Measurements from ENCODE around the gene RRBP1.

RRBP1 gene, protein sequence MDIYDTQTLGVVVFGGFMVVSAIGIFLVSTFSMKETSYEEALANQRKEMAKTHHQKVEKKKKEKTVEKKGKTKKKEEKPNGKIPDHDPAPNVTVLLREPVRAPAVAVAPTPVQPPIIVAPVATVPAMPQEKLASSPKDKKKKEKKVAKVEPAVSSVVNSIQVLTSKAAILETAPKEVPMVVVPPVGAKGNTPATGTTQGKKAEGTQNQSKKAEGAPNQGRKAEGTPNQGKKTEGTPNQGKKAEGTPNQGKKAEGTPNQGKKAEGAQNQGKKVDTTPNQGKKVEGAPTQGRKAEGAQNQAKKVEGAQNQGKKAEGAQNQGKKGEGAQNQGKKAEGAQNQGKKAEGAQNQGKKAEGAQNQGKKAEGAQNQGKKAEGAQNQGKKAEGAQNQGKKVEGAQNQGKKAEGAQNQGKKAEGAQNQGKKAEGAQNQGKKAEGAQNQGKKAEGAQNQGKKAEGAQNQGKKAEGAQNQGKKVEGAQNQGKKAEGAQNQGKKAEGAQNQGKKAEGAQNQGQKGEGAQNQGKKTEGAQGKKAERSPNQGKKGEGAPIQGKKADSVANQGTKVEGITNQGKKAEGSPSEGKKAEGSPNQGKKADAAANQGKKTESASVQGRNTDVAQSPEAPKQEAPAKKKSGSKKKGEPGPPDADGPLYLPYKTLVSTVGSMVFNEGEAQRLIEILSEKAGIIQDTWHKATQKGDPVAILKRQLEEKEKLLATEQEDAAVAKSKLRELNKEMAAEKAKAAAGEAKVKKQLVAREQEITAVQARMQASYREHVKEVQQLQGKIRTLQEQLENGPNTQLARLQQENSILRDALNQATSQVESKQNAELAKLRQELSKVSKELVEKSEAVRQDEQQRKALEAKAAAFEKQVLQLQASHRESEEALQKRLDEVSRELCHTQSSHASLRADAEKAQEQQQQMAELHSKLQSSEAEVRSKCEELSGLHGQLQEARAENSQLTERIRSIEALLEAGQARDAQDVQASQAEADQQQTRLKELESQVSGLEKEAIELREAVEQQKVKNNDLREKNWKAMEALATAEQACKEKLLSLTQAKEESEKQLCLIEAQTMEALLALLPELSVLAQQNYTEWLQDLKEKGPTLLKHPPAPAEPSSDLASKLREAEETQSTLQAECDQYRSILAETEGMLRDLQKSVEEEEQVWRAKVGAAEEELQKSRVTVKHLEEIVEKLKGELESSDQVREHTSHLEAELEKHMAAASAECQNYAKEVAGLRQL (N-terminal part only)

DNA sequence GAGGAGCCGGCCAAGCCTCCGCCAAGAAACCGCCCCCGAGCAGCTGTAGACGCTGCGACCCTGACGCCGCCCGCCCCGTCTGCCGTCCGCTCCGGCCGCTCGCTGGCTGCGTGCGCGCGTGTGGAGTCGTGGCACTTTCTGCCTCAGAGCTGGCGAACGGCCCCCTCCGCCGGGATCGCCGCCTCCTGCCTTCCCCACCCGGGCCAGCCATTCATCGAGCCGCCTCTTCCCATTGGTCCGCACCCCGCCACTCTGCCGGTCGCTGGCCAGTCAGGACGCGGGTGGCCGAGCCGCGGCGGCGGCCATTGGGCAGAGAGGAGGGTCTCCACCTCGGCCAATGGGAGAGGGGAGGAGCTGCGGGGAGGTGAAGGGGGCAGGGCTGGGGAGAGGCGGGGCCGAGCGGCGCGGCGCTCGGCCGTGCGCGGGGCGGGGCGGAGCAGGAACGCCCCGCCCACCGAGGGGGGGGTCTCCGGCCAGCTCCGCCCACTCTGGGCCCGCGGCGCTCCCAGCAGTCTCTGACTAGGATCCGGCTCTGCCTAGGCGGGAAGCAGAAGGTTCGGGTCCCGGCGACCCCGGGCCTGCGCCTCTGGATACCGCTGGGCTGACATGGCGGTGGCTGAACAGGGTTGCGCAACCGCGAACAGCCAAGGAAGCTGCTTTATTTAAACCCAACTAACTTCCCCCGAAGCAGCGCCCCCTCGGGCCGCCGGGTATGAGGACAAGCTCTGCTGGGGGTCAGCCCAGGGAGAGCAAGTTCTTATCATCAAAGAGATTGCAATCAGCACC lies at the start of gene RRBP1:
TSS of gene RRBP1 (minus strand) at position 140 of the 786 bp plus-strand sequence. CDS start 21,735 bp downstream, outside the sequence.
- peak; percentile 98 to 99 for DNase-seq

DNA sequence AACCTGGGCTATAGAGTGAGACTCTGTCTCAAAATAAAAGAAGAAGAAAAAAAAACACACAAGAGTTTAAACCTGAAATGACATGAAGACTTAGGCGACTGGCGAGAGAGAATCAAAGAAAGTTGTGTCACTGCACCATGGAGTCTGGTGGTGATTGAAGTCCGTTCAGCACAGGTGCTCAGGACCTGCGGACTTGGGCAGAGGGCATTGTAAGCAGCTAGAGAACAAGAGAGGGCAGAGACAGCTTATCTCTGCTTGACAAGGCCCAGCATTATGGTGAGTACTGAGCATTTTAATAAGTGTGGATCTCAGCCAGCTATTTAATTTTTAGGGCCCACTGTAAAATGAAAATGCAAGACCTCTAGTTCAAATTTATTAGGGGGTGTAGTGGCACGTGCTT lies 49.2 kb upstream of the RRBP1 start:
- no peak for DNase-seq

DNA sequence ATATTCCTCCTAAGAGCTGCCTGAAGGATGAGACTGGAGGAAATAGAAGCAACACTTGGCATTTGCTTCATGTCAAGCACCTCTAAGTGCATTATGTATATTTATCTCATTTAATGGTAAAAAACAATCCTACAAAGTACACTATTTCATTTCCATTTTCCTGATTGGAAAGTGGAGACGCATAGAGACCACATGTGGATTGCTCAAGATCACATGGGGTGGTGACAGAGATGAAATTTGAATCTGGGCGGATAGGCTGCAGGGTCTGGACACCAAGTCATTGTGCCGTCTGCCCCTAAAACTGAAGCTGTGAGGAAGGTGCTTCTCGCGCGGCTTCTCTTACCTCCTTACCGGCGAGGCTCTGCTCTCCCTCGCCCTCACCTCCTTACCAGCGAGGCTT lies 48.0 kb upstream of the RRBP1 start:
- DNase-seq = no peak

DNA sequence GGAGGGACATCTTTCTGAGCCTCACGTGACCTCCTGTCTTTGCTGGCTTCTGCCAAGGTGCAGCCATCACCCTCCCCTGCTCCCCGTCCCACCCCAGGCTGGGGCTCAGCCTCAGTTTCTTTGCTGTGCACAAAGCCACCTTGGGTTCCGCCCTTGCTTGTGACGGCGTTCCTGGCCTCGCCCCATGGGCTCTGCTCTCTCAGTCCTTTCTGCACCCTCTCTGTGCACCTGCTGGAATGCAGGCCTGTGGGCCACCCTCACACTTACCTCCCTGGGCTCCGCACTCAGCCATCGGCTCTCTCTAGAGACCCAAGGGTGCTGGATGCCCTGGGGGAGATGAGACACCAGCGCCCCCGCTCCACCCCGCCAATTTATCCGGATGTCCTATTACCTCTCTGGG lies 46.0 kb upstream of the RRBP1 start:
- DNase-seq = no peak

DNA sequence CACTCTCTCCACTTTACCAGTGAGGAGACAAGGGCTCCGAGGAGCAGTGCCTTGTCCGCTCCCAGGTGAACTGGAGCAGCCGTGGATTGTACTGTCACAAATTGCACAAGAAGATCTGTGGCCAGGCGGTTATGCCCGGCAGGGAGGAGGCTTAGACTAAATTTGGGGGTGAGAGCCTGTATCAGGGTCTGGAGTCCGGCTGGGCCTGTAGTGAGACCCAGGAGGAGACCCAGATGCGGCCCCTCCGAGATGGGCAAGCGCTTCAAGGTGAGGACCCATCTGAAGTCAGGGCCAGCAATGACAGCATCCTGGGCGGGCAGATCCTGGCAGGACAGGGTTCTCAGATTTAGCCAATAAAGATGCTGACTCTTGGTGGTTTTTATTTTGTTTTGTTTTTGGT lies 45.3 kb upstream of the RRBP1 start:
- DNase-seq = no peak

DNA sequence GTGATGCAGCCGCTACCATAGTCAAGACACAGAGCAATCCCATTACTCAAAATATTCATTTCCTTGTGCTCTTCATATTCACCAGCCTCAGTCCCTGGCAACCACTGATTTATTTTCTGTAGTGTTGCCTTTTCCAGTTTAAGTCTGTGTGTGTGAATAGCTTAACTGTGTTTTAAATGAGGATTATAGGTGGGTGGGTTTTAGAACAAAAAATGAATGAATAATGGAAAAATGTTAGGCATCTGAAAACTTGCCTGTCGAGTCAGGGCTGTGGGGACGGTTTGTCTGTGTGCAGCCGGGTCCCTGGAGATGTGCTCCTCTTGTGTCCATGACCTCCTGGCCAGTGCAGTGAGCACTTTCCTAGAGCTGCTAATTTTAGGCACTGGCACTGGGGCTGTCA lies 44.9 kb upstream of the RRBP1 start:
- no peak for DNase-seq

DNA sequence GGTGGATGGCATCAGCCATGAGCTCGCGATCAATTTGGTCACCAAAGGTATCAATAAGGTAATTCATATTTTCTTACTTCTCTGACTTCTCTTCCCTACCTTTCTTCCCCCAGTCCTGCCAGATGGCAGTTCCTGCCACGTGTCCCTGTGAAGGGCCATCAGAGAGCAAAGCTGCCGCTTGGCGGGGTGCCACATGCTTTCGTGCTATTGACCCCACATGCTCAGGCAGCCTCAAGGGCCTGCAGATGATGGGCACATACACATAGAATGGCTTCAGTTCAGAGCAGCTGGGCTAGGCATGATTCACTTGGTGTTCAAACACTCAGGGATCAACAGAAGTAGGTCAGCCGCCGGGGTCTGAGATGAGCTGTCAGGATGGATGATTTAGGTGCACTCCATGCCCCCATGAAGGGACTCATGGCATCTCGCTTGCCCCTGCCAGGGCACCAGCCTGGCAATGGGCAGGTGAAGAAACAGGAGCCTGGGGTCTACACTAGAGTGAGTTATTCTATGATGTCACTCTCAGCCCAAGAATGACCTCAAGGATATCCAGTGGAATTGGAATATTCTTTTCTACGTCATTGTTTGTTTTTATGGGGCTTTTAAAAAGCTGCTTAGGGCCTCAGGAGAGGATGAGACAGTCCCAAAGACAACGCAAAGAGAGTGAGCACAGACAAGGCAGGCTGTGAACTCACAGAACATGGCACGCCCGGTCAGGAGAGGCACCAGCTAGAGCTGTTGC lies 43.2 kb upstream of the RRBP1 start:
- no peak for DNase-seq

DNA sequence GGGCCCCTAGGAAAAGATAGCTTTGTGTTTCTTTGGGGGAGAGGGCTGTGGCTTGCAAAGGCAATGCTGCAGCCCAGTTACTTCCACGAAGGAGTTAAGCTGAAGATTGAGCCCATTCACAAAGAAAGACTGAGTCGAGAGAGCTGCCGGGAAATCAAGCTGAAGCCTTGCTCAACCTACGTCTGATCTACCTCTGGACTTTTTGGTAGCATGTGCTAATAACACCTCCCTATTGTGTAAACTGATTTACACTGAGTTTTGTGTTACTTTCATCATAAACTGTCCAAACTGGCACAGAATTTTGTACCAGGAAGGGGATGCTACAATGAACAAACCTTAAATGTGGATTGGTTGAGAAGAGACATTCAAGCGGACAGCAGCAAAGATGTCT lies 41.3 kb upstream of the RRBP1 start:
- DNase-seq = no peak

DNA sequence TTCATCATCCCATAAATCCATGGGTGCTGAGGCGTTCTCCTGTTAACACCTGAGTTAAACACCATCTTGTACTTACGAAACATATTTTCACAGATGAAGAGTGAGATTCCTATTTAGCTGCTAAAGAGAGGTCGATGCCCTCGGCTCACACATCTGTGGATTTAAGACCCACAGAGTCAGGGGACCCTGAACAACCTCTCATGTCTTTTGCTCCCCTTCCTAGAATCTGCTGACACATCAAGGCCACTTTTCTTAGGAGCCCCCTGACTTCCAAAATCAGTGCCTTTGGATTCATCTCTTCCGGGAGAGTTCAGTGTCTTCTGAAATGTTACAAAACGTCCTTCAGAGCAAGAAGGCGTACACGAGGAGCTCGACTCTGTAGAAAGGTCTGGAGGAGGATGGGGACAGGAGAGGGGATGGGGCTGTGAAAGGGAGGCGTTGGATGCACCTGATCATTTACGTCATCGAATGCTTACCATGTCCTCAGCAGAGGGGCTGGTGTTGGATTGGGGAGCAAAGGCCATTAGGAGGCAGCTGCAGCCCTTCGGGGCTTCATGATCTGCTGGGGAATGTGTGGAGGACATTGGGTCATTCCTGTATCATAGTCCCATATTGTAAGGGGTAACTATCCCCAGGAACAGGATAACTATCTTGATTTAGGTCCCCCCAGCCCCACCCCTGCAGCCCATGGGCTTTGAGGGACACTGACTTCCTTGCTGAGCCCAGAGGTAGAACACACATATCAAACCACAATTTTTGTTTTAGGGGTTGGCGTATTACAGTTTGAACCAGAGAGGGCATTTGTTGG lies 40.7 kb upstream of the RRBP1 start:
- DNase-seq = no peak

DNA sequence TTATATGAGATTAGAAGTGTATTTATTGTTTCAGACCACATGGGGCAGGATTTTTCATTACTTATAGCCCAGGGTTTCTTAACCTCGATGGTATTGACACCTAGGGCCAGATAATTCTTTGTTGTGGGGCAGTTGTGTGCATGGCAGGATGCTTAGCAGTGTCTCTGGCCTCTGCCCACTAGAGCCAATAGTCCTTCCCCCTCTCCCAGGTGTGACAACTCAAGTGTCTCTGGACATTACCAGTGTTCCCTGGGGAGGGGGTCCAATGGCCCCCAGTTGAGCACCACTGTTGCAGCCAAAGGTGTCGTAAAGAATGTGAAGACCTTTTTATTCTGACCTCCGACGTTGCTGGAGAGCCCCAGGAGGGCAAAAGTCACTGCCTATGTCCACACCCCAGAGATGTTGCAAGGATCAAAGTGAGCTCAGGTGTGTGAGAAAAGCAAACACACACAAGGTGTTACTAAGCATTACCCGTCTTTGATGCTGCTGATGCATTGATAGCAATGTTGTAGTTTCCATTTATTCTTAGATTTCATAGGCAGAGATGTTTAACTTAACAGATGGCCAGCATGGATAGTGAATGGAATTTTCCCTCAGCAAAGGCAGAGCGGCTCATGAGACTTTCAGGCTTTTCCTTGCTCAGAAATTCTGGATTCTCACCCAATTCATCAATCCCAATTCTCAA lies 39.9 kb upstream of the RRBP1 start:
- no peak for DNase-seq

DNA sequence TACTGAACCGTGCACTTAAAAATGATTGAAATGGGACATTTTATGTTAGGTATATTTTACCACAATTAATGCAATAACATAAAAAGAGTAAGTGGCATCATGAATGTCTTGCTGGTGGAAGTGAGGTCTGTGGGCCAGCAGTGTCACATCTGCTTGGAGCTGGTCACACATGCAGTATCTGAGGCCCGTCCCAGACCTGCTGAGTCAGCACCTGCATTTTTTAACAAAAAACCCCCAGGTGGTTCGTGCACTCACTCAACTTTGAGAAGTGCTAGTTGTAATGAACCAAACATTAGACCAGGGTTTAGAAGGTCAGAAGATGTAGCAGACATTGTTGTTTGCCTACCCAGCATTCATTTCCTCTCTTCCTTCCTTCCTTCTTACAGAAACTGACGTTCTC lies 38.7 kb upstream of the RRBP1 start:
- no peak for DNase-seq

DNA sequence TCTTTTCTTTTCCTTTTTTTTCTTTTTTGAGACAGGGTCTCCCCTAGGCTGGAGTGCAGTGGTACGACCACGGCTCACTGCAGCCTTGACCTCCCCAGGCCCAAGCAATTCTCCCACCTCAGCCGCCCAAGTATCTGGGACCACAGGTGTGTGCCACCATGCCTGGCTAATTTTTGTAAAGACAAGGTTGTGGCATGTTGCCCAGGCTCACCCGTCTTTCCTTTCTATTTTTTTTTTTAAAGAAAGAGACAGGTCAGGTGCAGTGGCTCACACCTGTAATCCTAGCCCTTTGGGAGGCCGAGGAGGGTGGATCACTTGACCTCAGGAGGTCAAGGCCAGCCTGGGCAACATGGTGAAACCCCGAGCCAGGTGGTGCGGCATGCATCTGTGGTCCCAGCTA lies 34.3 kb upstream of the RRBP1 start:
- no peak for DNase-seq

DNA sequence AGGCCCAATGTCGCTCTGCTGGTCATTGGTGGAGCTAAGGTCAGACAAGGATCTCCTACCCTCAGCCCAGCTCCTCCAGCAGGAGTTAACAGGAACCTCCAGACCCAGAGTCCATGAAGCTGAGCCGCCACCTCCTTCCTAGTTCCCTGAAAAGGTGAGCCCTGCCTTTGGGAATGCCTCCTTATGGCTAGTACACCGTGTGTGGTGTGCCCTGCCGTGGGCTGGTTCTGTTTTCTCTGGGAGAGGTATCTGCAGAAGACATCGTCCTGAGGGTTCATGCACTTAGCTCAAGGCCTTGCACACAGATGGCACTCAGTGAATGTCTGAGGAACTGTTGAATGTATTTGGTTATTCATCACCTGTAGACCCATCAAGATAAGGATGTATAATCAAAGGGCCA lies 33.0 kb upstream of the RRBP1 start:
- DNase-seq = no peak

DNA sequence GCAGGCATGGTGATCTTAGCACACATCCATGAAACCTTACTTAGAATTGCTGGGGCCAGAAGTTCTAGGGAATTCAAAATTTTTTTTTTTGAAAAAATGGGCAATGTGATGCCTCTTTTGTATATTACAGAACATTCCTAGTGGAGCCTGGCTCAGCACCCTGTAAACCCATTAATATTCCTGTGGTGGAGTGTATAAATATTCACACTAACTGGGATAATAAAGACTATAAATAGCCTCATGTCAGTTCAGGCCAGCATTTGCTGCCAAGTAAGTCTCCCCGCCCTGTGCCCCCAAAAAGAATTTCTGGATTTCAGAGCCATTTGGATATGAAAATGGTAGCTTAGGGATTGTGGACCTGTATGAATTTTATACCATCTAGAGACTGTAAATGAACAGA lies 32.6 kb upstream of the RRBP1 start:
- DNase-seq = no peak

DNA sequence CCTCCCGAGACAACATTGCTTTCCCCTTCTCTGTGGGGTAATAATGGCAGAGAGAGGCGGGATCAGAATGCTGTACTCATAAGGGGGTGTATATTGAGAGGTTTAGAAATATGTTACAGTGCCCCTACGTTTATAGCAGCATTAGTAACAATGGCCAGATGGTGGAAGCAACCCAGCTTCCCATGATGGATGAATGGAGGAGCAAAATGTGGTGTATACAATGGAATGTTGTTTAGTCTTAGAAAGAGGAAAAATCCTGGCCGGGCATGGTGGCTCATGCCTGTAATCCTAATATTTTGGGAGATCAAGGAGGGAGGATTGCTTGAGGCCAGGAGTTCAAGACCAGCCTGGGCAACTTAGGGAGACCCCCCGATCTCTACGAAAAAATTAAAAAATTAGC lies 30.7 kb upstream of the RRBP1 start:
- no peak for DNase-seq

DNA sequence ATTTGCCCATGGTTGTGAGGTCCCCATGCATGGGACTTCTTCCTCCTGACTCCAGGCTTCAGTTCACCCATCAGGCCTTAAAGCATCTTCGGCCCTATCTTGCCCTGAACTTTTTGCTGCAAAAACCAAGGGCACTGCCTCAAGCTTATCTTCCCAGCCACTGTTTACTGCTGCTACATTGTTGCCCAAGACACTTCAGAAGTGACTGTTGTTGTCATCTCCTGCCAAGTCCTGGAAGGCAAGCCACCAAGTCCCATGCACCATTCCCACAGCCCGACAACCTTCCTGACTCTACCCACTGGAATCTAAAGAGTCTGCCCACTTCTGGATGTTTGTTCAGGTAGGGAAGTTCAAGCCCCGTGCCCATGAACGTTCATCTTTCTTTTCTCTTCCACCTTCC lies 30.2 kb upstream of the RRBP1 start:
- no peak for DNase-seq

DNA sequence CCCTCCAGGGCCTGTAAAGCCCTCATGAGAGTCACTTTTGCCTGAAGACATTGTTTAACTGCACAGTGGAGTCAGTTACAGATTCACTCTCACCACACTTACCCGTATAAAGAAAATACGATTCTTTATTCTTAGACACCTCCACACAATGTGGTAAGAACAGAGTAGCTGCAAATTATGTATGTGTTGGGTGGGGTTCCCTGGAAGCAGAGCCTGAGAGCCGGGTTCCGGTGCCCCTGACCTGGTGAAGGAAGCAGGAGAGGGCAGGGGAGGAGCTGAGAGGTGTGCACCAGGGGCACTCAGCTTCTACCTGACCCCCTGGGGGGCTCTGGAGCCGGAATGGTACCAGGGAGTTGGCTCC lies 29.2 kb upstream of the RRBP1 start:
- no peak for DNase-seq

DNA sequence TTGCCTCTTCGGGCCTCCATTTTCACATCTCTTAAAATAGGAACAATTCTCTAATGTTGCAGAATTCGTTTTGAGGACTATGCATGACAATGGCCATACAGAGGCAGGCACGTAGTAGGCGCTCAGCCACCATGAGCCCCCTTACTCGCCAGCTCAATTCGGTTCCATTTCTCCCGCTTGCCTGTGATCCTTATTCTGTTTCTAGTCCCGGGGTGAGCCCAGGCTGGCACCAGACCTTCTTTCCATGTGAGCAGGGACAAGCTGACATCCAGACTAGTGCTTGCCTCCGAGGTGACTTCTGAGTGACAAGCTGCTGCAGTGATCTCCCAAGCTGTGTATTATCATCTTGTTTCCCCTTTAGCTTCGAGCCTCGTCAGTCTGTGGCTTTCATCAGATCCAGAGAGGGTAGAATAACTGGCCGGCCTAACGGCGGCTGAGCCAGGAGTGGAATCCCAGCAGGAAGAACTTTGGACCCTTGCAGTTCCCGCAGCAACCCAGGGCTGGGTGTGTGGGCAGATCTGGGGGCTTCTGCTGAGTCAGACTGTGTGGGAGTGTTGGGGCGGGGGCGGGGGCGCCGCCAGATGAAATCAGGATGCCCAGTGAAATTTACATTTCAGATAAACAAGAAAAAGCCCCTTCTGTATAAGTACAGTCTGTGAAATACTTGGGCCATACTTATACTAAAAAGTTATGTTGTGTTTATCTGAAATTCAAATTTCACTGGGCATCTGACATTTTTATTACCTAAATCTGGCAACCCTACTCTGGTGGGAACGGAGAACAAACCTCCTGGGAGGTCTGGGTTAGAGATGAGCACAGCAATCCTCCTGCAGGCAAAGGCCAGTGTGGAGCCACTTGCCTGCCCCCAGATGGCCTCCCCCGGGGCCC lies 28.6 kb upstream of the RRBP1 start:
- no peak for DNase-seq

Measured in hippocampal formation (tissue), 2 donors.